ENCODE data around the gene MDFI.

The MDFI gene

DNA sequence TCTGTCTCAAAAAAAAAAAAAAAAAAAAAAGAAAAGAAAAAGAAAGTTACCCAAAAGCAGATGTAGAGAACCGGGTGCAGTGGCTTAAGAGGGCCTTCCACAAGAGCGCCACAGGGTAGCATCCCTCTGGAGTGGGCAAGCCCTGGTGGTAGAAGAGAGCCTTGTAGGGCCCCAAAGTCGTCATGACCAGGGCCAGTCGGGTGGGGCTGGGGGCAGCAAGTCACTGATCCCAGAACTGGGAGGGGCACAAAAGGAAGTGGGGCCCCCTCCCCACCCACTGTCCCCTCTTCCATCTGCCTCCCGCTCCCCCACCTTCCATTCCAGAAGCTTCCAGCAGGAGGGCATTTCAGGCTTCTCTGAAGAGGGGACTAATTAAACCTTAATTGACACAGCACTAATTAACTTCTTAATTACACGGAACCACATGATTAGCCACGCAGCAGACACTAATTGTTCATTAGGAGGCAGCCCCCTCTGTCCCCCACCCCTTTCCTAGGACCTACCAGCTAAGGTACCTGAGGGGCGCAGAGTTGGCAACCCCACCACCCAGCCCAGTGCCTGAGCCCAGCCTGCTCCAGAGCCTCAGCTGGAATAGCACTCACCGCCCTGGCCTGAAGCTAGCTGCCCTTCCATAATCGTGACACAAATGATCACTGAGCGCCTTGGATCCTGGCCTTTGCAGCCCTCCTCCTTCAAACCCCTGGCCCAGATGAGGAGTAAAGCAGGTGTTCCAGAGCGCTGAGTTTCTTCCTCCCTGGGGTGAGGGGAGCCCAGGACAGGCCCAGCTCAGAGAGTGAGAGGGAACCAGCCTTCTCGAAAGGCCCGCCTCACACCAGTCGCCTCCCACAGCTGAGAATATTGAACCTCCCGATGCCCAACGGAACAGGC is 34.8 kb downstream of the MDFI start:
- DNase-seq (ENCODE audit: low read depth) = no peak

DNA sequence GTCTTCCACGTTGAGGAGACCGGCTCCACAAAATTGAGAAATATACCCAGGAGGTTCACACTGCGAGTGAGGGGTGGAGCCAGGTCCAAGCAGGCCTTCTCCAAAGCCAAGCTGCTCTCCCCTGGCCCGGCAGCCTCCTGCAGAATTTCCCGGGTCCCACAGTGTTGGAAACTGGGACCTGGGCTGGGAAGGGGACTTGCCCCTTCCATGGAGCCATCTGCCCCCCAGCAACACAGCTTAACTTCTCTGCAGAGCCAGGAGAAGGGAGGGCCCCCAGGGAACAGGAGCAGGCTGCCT is 35.4 kb downstream of the MDFI start:
- DNase-seq (ENCODE audit: low read depth) = no peak

DNA sequence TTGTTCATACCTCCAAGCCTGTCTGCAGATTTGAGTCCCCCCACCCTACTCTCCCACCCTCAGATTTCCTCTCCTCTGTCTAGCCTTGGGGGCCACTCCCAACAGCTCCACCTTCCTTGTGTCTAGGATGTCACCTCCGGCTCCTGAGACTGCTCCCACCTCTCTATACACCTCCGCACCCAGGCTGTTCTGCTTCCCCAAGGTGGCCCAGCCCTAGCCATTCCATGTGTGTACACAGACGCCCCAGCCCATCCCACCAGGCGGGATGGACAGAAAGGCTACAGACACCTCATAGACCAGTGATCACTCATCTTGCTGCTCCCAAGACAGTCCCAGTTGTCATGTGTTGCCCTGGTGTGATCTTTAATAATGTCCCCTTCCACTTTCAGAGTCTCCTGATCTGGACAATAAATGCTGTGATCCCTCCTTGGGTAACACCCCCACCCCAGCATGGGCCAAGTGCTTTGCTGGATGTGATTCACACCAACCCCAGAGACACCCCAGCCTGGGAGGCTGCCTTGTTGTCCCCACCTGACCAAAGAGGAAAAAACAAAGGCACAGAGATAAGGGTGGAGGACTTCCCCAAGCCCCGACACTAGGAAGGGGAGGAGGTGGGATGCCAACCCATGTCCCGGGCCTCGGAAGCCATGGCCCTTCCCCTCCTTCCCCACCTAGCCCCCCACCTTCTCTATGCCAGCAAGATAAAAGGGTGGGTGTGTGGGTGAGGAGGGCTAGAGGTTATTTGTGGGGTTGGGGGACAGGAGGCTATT is 36.1 kb downstream of the MDFI start:
- DNase-seq (ENCODE audit: low read depth) = no peak

DNA sequence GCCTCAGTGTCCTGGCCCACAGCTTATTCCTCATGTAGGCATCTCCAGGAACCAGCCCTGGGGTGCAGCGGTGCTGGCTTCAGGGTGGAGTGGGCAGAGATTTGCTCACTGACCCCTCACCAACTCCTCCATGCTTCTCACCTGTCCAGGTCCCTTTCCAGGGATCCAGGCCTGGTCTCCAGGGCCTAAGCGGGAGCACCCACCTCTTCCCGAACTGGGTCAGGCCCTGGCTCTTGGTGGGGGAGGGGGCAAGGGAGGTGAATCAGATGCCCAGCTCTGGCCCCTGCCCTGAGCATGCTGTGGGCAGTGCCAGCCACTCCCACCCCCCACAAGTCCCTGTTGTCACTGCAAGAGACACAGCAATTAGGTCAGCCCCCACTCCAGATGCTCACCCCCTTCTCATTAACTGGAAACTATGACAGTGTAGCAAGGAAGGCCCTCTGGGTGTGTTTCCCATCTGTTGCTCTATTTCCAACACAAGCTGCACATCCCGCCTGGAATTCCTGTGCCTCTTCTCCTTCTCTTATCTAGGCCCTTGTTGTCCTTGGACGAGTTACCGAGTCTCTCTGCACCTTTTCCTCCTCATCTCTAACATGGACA is 37.0 kb downstream of the MDFI start:
- no peak for DNase-seq (ENCODE audit: low read depth)

GRCh38 chr6:41675992-41676391 is 37.7 kb downstream of the MDFI start:
- DNase-seq (ENCODE audit: low read depth) = no peak

- DNase-seq (ENCODE audit: low read depth) = no peak
Observed at GRCh38 chr6:41676431-41676830, 38.2 kb downstream of the MDFI start.

DNA sequence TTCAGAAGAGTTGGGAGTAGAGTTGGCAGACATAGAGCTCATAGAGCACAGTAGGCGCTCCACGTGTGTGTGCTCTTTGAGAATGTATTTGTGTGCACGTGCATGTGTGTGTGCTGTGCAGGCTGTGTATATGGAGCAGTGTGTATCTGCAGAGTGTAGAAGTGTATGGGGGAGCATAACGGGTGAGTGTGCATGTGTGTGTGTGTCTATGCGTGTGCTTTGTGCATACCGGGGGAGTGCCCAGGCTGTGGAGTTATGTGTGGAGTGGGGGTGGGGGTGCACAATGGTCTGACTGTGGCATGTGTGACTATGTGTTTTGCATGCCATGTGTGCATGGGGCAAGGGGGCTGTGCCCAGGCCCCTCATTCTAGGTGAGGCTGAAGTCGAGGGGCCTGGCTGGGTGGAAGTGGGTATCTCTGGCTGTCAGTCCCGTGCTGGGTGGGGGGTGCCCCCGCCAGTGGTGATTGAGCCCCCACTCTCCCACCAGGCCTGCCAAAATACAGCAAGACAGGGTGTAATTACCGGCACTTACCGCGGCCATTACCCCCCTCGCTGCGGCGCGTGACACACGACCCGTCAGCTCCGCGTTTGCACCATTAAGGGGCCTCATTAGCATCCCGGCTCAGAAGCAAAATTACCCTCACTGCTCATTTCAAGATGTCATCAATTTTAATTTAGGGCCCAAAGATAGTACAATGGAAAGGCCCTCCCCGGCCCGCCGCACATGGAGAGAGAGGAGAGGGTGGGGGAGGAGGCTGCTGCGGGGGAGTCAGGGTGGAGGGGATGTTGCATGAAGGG is 39.1 kb downstream of the MDFI start:
- no peak for DNase-seq (ENCODE audit: low read depth)

GRCh38 chr6:41678511-41679084 is 40.3 kb downstream of the MDFI start:
- no peak for DNase-seq (ENCODE audit: low read depth)

DNA sequence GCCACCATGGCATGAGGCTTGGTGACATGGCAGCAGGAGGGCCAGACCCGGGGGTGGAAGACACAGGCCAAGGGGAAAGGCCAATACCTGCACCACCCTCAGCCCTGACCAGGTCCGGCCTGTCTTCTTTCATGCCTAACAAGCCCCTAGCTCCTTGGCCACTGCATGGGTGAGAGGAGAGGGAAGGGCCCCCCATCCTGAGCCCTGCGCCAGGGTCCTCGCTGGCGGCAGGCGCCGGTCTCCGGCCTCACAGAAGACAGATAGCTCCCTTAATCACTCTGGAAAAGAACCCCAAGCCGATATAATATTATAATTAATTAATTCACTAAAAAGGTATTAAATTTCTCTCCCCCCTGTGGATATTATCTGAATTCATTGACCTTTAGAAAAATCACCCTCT is 41.4 kb downstream of the MDFI start:
- no peak for DNase-seq (ENCODE audit: low read depth)

GRCh38 chr6:41680182-41680965 is 42.1 kb downstream of the MDFI start:
- DNase-seq (ENCODE audit: low read depth) = no peak

- DNase-seq (ENCODE audit: low read depth) = peak; percentile 51
Observed at GRCh38 chr6:41682056-41682477, 43.8 kb downstream of the MDFI start.

DNA sequence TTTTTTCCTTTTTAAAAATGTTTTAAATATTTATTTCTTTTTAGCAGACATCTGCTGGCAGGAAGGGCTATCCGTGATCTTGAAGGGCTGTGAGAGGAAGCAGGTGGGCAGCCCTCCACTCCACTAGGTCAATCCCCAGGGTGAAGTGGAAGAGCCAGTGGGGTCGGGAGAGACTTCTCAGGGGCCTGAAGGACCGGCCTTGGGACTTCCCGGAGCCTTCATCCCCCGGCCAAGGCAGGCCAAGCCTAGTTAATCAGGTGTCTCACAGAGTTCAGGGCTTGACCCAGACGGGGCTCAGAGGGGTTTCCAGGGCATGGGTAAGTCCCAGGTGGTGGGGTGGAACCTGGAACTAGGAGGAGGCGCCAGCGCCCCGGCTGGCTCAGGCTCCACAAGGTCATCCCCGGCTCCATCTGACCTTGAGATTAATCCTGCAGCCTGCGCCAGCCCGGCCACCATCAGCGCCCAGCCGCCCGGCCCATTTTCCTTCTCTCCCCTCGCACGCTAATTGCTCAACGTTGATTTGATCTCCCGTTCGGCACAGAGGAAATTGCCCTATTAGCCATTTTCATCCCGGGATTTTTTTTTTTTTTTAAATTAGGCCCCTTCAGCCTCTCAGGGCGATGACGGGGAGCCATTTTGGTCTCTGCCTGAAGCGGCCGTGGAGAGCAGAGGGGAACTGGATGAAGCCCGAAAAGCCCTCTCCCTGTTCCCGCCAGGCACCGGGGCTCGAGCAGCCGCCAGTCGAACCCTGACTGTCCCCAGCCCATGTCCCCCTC is 44.4 kb downstream of the MDFI start:
- no peak for DNase-seq (ENCODE audit: low read depth)

GRCh38 chr6:41683273-41683522 is 44.9 kb downstream of the MDFI start:
- DNase-seq (ENCODE audit: low read depth) = no peak

DNA sequence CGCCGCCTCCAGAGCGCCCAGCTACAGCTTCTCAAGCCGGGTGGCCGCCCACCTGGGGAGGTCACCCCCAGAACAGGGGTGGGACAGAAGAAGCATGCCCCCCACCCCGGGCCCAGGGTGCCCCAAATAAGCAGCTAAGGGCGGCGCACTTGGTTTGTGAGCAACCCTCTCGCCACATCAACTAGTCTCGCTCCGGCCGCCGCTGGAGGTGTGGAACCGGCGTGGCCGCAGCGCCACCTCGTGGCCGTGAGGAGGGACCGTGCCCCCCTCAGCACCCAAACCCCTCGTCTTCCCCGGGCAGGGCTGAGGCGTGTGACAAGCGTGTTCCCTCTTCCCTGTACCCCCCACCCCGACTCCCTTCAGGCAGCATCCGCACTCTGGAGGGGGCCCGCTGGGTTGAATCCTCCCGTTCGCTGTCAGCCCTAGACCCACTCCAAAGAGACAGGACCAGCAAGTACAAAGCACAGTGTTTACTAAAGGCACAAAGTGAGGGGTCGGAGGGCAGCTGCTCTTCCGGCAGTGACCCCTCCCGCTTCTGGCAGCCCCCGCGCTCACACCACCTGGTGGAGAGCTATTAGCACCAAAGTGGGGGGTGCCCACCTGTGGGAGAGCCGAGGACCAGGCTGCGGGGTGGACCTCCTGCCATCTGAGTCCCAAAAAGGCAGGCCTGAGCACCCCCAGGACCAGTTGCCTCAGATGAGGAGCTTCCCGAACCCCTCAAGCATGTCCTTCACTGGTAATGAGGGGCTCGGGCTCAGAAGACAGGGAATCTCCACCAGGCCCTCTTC is 45.4 kb downstream of the MDFI start:
- peak; percentile 74 for DNase-seq (ENCODE audit: low read depth)

- DNase-seq (ENCODE audit: low read depth) = no peak
Observed at GRCh38 chr6:41684311-41685180, 46.3 kb downstream of the MDFI start.

GRCh38 chr6:41685641-41686380 is 47.5 kb downstream of the MDFI start:
- DNase-seq (ENCODE audit: low read depth) = no peak

GRCh38 chr6:41687501-41688175 is 49.4 kb downstream of the MDFI start:
- DNase-seq (ENCODE audit: low read depth) = no peak

Data from activated T-cell treated with anti-CD3 and anti-CD28 coated beads for 1 hour (primary cell).